HG03342 (cell line): ENCODE measurements around the gene PHETA2.
"Not testable (repeated sequence)": the region's sequence is repeated elsewhere in the genome, so short reads cannot be mapped to it uniquely, and the experiment has no call there.

Source experiments
- ATAC-seq: cut with Tn5 transposase; IDR thresholded peaks from one replicate; pipeline ENCODE4 v1.9.1; 2021; ENCODE audit warnings: mild to moderate bottlenecking, moderate library complexity; ENCODE audit not compliant: unreplicated experiment

PHETA2 gene

GRCh38 chr22:42069801-42070516 is 4.1 kb upstream of the PHETA2 start:
- peak; percentile 3 for ATAC-seq

- peak; percentile 82 for ATAC-seq
Measured at GRCh38 chr22:42070517-42071422, 3.3 kb upstream of the PHETA2 start, which contains the start of gene NAGA. Gene NAGA, minus strand, starts transcription at chr22:42070812. Its CDS starts 515 bp downstream, at chr22:42070297.

GRCh38 chr22:42071508-42071907 is 2.5 kb upstream of the PHETA2 start:
- ATAC-seq, result not testable (repeated sequence)

- no peak for ATAC-seq
Measured at GRCh38 chr22:42072606-42073330, 1.3 kb upstream of the PHETA2 start.

GRCh38 chr22:42073621-42074041 is 417 bp upstream of the PHETA2 start:
- no peak for ATAC-seq

- no peak for ATAC-seq
Measured at GRCh38 chr22:42074846-42075676, 1.0 kb downstream of the PHETA2 start.

- no peak for ATAC-seq
Measured at GRCh38 chr22:42076764-42077485, 2.9 kb downstream of the PHETA2 start.

- no peak for ATAC-seq
Measured at GRCh38 chr22:42077486-42078125, 3.6 kb downstream of the PHETA2 start.

GRCh38 chr22:42078469-42079318 is 4.6 kb downstream of the PHETA2 start:
- no peak for ATAC-seq

- peak; percentile 78 for ATAC-seq
Measured at GRCh38 chr22:42079319-42080251, 5.5 kb downstream of the PHETA2 start, which contains the start of gene SMDT1. Gene SMDT1, plus strand, starts transcription at chr22:42079700. Its CDS starts 69 bp downstream, at chr22:42079769.

- ATAC-seq, result no peak
Measured at GRCh38 chr22:42080287-42080686, 6.2 kb downstream of the PHETA2 start.

GRCh38 chr22:42083119-42083518 is 9.1 kb downstream of the PHETA2 start:
- ATAC-seq, result no peak

GRCh38 chr22:42084874-42085273 is 10.8 kb downstream of the PHETA2 start:
- ATAC-seq, result no peak

- no peak for ATAC-seq
Measured at GRCh38 chr22:42086051-42086450, 12.0 kb downstream of the PHETA2 start.

- ATAC-seq, result peak; percentile 91
Measured at GRCh38 chr22:42090596-42091454, 16.8 kb downstream of the PHETA2 start, which contains the start of gene NDUFA6. Gene NDUFA6, minus strand, starts transcription at chr22:42090772. Its CDS starts 28 bp downstream, at chr22:42090744.

GRCh38 chr22:42091455-42091782 is 17.4 kb downstream of the PHETA2 start:
- ATAC-seq, result no peak
